Endothelial cell of umbilical vein (primary cell): ENCODE measurements around the gene ROBO2. TPM values are rescaled to one million over a fixed set of nuclear protein-coding genes. Genes with fewer than 3 reads are reported as not detected.

ENCODE experiments used
- BruUV-seq: library from RNA; stranded (reverse); fragments of 400-500 nt; replicated peaks from 2 replicates; lab custom pipeline; 2021; lab: Mats Ljungman, UMichigan
- CTCF ChIA-PET: fragments of 300-600, 350-600 bp; sonication (Branson Sonifier 250); formaldehyde crosslinking; loops from one replicate; lab custom pipeline; 2021; ENCODE audit warnings: antibody characterized with exemption, inconsistent platforms; lab: Charles Lee
- POLR2A ChIA-PET: fragments of 300-600, 350-600 bp; sonication (Branson Sonifier 250); formaldehyde crosslinking; loops from one replicate; lab custom pipeline; 2021; ENCODE audit warnings: antibody characterized with exemption, inconsistent platforms; lab: Charles Lee
- DNase-seq: peaks from one replicate; pipeline ENCODE4 v3.0.0-alpha.2; 2011; ENCODE audit warnings: low read depth, low spot score
- FAIRE-seq: peaks from 2 replicates; lab custom pipeline; 2011; peaks lifted over from hg19 to GRCh38; lab: Jason Lieb, UNC
- H2AFZ ChIP-seq: 2 replicates; pipeline ENCODE4 v1.6.0; 2012; ENCODE audit warnings: low read depth, low read length, control low read depth, inconsistent platforms
- H3K27ac ChIP-seq: 2 replicates; pipeline ENCODE4 v1.5.1; 2011; ENCODE audit warnings: low read depth, mild to moderate bottlenecking, control low read depth, low read length, moderate library complexity; ENCODE audit not compliant: insufficient read depth
- H3K27me3 ChIP-seq, 2 experiments: 2 replicates each; pipeline versions ENCODE4 v1.6.0 to v1.6.1; 2011; ENCODE audit warnings: low read length in 2 of 2, mixed read lengths in 1 of 2; ENCODE audit not compliant: control insufficient read depth in 2 of 2, insufficient read depth in 2 of 2
- H3K36me3 ChIP-seq, 2 experiments: 2 replicates in 1 of 2; 3 replicates in 1 of 2; pipeline ENCODE4 v1.5.1; 2011; ENCODE audit warnings: low read length in 2 of 2, mild to moderate bottlenecking in 1 of 2, moderate library complexity in 1 of 2; ENCODE audit not compliant: control insufficient read depth in 2 of 2, insufficient read depth in 2 of 2; ENCODE audit errors: extremely low read depth in 1 of 2
- H3K4me1 ChIP-seq: 3 replicates; pipeline ENCODE4 v1.5.1; 2011; ENCODE audit warnings: mild to moderate bottlenecking, low read length; ENCODE audit not compliant: control insufficient read depth, insufficient read depth; ENCODE audit errors: extremely low read depth
- H3K4me2 ChIP-seq: 2 replicates; pipeline ENCODE4 v1.6.1; 2011; ENCODE audit warnings: low read length, control low read depth, mixed read lengths; ENCODE audit not compliant: insufficient read depth
- H3K4me3 ChIP-seq, 3 experiments: fragments of 200-600 bp in 1 of 3; sonication (generic), shearing (Covaris generic) in 1 of 3; replicated peaks in 1 of 3; 2 replicates each; pipeline ENCODE4 v1.5.1; 2011 to 2016; ENCODE audit warnings: control low read depth in 3 of 3, low read length in 3 of 3, mild to moderate bottlenecking in 2 of 3, inconsistent platforms in 1 of 3, low read depth in 1 of 3, moderate library complexity in 1 of 3; ENCODE audit not compliant: insufficient read depth in 1 of 3
- H3K79me2 ChIP-seq: 2 replicates; pipeline ENCODE4 v1.6.0; 2012; ENCODE audit warnings: low read length, inconsistent platforms; ENCODE audit not compliant: control insufficient read depth, insufficient read depth
- H3K9ac ChIP-seq: replicated peaks from 2 replicates; pipeline ENCODE3; 2011; ENCODE audit warnings: low read length, control low read depth; ENCODE audit not compliant: insufficient read depth; ENCODE audit errors: extremely low read depth
- H3K9me1 ChIP-seq: replicated peaks from 3 replicates; pipeline ENCODE4 v1.6.0; 2011; ENCODE audit warnings: mild to moderate bottlenecking, low read length; ENCODE audit not compliant: control insufficient read depth, insufficient read depth; ENCODE audit errors: extremely low read depth
- H3K9me3 ChIP-seq: replicated peaks from 2 replicates; pipeline ENCODE4 v1.5.1; 2012; ENCODE audit warnings: low read length, inconsistent platforms; ENCODE audit not compliant: control insufficient read depth, insufficient read depth
- H4K20me1 ChIP-seq: replicated peaks from 2 replicates; pipeline ENCODE3; 2011; ENCODE audit warnings: mild to moderate bottlenecking, low read length; ENCODE audit not compliant: control insufficient read depth, insufficient read depth; ENCODE audit errors: extremely low read depth
- CTCF ChIP-seq, 2 donors: IDR thresholded peaks; 1 replicate in 1 of 2; 2 replicates in 1 of 2; pipeline ENCODE4 v1.5.1; 2011; ENCODE audit warnings: low read length in 2 of 2, mild to moderate bottlenecking in 2 of 2, moderate library complexity in 2 of 2, control low read depth in 1 of 2, inconsistent platforms in 1 of 2, low read depth in 1 of 2; ENCODE audit not compliant: insufficient read depth in 1 of 2; ENCODE audit errors: extremely low read depth in 1 of 2
- EZH2 ChIP-seq: IDR thresholded peaks from 2 replicates; pipeline ENCODE4 v1.6.1; 2012; ENCODE audit warnings: borderline replicate concordance, low read depth, mild to moderate bottlenecking, moderate library complexity, low read length, inconsistent platforms; ENCODE audit not compliant: severe bottlenecking
- FOS ChIP-seq: IDR thresholded peaks from 2 replicates; pipeline ENCODE4 v1.6.1; 2011; ENCODE audit warnings: mild to moderate bottlenecking, low read length, moderate library complexity, borderline replicate concordance; ENCODE audit not compliant: insufficient read depth
- GATA2 ChIP-seq: IDR thresholded peaks from 2 replicates; pipeline ENCODE4 v1.7.0; 2011; ENCODE audit warnings: low read depth, mild to moderate bottlenecking, moderate library complexity, mixed read lengths, low read length; ENCODE audit not compliant: insufficient read length, insufficient read depth
- JUN ChIP-seq: IDR thresholded peaks from 2 replicates; pipeline ENCODE4 v1.6.1; 2011; ENCODE audit warnings: borderline replicate concordance, low read depth; ENCODE audit not compliant: insufficient read length, insufficient read depth
- MAX ChIP-seq: IDR thresholded peaks from 2 replicates; pipeline ENCODE4 v1.6.1; 2011; ENCODE audit not compliant: insufficient read depth, insufficient read length
- MYC ChIP-seq: IDR thresholded peaks from one replicate; pipeline ENCODE4 v1.6.1; 2011; ENCODE audit warnings: mild to moderate bottlenecking, low read depth, low read length
- POLR2A ChIP-seq: IDR thresholded peaks from 2 replicates; pipeline ENCODE4 v1.6.1; 2012; ENCODE audit warnings: low read depth, mild to moderate bottlenecking, control low read depth, low read length
- POLR2AphosphoS5 ChIP-seq: IDR thresholded peaks from 2 replicates; pipeline ENCODE4 v1.6.1; 2012; ENCODE audit warnings: low read depth, mild to moderate bottlenecking, control low read depth, low read length, moderate library complexity; ENCODE audit not compliant: insufficient read depth
- dilution Hi-C: fragments of 300-500 bp; cut with MboI; formaldehyde crosslinking; loops from one replicate; pipeline ENCODE4 v1.15.0; 2019; ENCODE audit warnings: low sequenced_read_pairs; ENCODE audit not compliant: extremely low pct_ligation_motif_present
- intact Hi-C: fragments of 100-400 bp; cut with micrococcal nuclease; formaldehyde crosslinking; loops from one replicate; pipeline ENCODE4 v1.10.0; 2022
- polyA plus RNA-seq, 4 experiments: library from polyadenylated mRNA; depleted of rRNA in 3 of 4; stranded (reverse) in 3 of 4; unstranded in 1 of 4; fragments of >200 nt; gene quantifications; 2 replicates each; pipeline versions ENCODE4 v1.2.1 to v1.2.3, GENCODE V29; 2011 to 2012; ENCODE audit warnings: missing spikeins in 1 of 4
- total RNA-seq: library from RNA; stranded (reverse); gene quantifications from 2 replicates; pipeline ENCODE4 v1.2.3, GENCODE V29; 2021

Gene ROBO2
- total and polyA plus RNA-seq, 2 donors (not counting 3 experiments of a cell fraction or from before 2014, with no cell fraction given) = not detected

GRCh38 chr3:77595371-77595870, 555.5 kb downstream of the ROBO2 start:
- H3K4me2 ChIP-seq = no peak overlapping the region
- ChIA-PET POLR2A (no interaction called here), CTCF (no interaction called here)
- no TSS peak for BruUV-seq
- no peak overlapping the region for H3K9ac ChIP-seq
- no peaks in the 10 kb centered on the region for H3K9me1 ChIP-seq
- no peaks in the 10 kb centered on the region for H4K20me1 ChIP-seq
- FAIRE-seq (no peak), DNase-seq (no peak)
- H3K79me2 ChIP-seq = no peaks in the 10 kb centered on the region
- intact Hi-C loops = no loop called here
- H3K27me3 ChIP-seq = no peaks in the 10 kb centered on the region
- no peaks in the 10 kb centered on the region for H3K36me3 ChIP-seq
- H3K27ac ChIP-seq = no peak overlapping the region
- no peaks in the 10 kb centered on the region for H3K9me3 ChIP-seq
- H3K4me1 ChIP-seq = no peaks in the 10 kb centered on the region
- no peak overlapping the region for H2AFZ ChIP-seq
- no peak overlapping the region for H3K4me3 ChIP-seq
- dilution Hi-C loops = no loop called here
- no peak for TF ChIP-seq MYC
- no peak for TF ChIP-seq GATA2
- no peak for TF ChIP-seq POLR2AphosphoS5
- no peak for TF ChIP-seq MAX
- no peak for TF ChIP-seq POLR2A
- TF ChIP-seq CTCF (IDR thresholded peaks at IDR 0.05; ENCODE audit: extremely low read depth in 1 of 2, insufficient read depth in 1 of 2, low read depth in 1 of 2, low read length in 2 of 2) = no peak

GRCh38 chr3:77599948-77600347, 560.0 kb downstream of the ROBO2 start:
- Histone ChIP-seq H3K27me3 (no peaks in the 10 kb centered on the region), H3K79me2 (no peaks in the 10 kb centered on the region), H3K4me3 (no peak overlapping the region), H3K9ac (no peak overlapping the region), H3K9me1 (no peaks in the 10 kb centered on the region), H3K36me3 (no peaks in the 10 kb centered on the region), H3K27ac (no peak overlapping the region), H3K4me1 (no peaks in the 10 kb centered on the region), H3K4me2 (no peak overlapping the region), H2AFZ (no peak overlapping the region), H3K9me3 (no peaks in the 10 kb centered on the region), H4K20me1 (no peaks in the 10 kb centered on the region)
- DNase-seq (no peak), FAIRE-seq (no peak)
- CTCF ChIA-PET = interaction anchor here (1.2 kb wide), 1 partner anchor 605 kb away, joined by 4 read pairs; no protein-coding TSS in a partner anchor
- POLR2A ChIA-PET = no interaction called here
- intact Hi-C loops = no loop called here
- no peak for TF ChIP-seq MAX
- no peak for TF ChIP-seq MYC
- no peak for TF ChIP-seq FOS
- no peak for TF ChIP-seq EZH2
- no peak for TF ChIP-seq CTCF (IDR thresholded peaks at IDR 0.05; ENCODE audit: extremely low read depth in 1 of 2, insufficient read depth in 1 of 2, low read depth in 1 of 2, low read length in 2 of 2)
- TF ChIP-seq JUN = no peak
- no peak for TF ChIP-seq GATA2
- TF ChIP-seq POLR2AphosphoS5 = no peak
- TF ChIP-seq POLR2A = no peak
- dilution Hi-C loops = no loop called here
- BruUV-seq = no TSS peak
